Sciatic nerve (tissue), 2 donors: ENCODE results near the gene SMG1. TPM values are rescaled to one million over a fixed set of nuclear protein-coding genes. Genes with fewer than 3 reads are reported as not detected.

ENCODE experiments used
- ATAC-seq: fragments of 200-7000 bp; cut with Tn5 transposase; one replicate; pipeline ENCODE4 v1.9.1; 2020; ENCODE audit warnings: mild to moderate bottlenecking, moderate library complexity
- DNase-seq: peaks from one replicate; pipeline ENCODE4 v3.0.0-alpha.2; 2020; ENCODE audit warnings: low spot score
- intact Hi-C: fragments of 100-400 bp; cut with DNase I; formaldehyde crosslinking; loops from one replicate; pipeline ENCODE4 v1.14.2; 2022
- total RNA-seq: library from RNA; stranded (reverse); fragmentation: NEBNext Ultra II Directional; extraction: Animal tissue kit (Norgen Biotek cat#: 25700); gene quantifications from one replicate; pipeline ENCODE4 v1.2.1, GENCODE V29; 2021
- donor health status: DM: no; HTN: no; CAD: no.
- donor health status: DM: no; HTN: no; CAD: no.

Gene SMG1
- total RNA-seq, 1 donor from 2014 or later: 124 TPM

DNA sequence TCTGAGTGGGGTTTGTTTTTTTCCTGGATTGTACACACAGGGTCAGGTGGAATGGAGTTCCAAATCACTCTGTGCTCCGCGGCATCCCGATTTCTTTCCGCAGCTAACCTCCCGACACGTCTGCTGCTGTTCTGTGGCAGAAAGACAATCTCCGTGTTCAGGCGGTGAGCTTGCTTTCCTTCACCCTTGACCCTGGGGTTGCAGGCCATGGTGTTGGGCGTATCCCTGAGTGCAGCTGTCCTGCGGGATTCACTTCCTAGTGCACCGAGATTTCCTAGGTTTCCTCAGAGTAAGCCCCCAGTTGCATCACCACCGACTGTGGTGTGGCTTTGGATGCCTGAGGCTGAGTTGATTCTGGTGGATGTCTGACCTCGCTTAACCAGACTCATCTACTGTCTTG is 117.0 kb downstream of the SMG1 start:
- DNase-seq: no peak
- intact Hi-C loops: no loop called here

DNA sequence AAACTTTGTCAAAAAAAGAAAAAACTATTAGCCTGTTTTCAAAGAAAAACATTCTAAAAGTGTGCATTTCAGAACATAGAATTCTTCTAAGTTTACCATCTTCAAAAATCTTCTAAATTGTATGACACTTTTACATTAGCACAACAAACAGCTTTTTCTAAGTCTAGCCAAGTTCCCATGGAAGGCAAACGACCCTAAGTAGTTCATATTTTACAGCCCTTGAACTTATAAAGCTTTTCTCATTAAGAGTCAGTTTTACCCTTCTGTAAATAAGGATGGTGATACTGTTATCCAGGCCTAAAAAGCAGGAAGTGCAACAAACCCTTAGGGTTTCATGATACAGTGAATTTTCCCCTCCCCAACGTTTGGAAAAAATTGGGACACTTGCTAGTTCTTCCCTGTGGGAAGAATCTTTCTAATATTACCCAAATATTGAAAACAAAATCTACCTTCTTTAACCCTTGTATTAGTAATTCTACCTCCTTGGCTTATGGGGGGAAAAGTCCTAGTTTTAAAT is 120.9 kb downstream of the SMG1 start:
- intact Hi-C loops: no loop called here
- ATAC-seq (no peak), DNase-seq (no peak)

More for the DNA sequence above, 117.0 kb downstream of the SMG1 start:
- ATAC-seq: no peak

DNA sequence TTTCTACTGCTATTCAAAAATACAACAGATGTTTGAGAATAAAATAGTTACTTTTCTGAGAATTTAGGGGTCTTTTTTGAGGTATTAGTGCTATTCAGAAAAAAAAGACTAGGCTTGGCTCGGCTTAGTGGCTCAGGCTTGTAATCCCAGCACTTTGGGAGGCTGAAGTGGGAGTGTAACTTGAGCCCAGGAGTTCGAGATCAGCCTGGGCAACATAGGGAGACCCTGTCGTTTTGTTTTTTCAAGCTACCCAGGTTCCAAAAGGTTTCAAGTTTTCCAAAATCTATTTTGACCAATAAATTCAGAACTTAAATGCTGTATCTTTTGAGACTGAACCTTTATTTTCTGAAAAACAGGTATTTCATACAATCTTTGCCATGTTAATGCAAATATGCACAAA is 121.7 kb downstream of the SMG1 start:
- intact Hi-C loops: no loop called here
- no peak for ATAC-seq
- no peak for DNase-seq

DNA sequence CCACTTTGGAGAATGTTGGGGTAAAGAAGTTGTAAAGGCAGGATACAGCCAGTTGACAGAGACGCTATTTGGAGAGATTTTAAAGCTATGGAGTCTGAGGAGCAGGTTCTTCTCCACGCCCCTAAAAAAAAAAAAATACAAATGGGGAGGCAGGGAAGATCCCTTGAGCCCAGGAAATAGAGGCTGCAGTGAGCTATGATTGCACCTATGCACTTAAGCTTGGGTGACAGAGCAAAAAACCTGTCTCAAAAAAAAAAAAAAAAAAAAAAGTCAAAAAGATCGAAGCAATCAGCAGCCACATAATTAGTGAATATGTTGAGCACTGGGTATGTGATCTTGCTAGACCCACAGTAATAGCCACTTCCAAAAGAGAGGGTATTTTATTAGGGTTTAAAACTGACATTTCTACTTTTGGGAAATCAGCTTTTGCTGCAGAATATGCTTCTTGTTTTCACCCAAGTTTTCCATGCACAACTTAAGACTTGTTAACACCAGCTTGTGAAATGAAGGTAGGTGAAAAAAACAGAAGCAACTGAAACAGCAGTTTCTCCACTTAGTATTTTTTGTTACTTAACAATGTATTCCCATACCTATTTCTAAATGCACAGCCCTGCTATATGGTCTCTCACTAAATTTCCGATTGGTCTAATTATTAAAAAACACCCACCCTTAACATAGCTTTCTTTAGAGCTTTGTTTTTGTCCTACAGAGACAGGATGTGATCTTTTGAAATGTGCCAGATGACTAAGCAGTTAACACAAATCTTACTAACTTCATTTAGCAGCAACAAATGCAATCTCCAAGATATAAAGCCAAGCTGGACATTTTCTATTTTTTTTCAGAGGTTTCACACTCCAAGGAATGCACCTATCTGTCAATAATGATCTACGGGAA is 122.4 kb downstream of the SMG1 start:
- no peak for ATAC-seq
- no peak for DNase-seq
- intact Hi-C loops: no loop called here

DNA sequence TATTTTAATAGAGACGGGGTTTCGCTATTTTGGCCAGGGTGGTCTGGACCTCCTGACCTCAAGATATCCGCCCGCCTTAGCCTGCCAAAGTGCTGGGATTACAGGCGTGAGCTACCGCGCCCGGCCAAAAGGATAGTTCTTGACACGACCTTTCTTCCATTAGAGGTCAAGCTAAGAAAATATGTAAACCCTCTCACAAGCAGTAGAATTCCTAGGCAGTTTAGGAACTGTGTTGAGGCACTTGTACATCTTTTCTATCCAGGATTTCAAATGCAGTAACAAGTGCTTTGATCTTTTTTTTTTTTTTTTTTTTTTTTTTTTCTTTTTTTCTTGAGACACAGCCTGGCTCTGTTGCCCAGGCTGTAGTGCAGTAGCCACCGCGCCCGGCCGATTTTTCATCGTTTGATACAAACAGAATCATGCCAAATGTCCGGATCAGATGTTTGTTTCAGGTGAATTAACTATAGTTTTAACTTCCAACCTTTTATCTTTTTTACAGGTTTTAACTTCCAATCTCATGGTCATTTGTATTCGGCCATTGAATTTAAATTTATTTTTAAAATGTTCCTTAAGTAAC is 123.4 kb downstream of the SMG1 start:
- ATAC-seq (no peak), DNase-seq (no peak)
- intact Hi-C loops: no loop called here

DNA sequence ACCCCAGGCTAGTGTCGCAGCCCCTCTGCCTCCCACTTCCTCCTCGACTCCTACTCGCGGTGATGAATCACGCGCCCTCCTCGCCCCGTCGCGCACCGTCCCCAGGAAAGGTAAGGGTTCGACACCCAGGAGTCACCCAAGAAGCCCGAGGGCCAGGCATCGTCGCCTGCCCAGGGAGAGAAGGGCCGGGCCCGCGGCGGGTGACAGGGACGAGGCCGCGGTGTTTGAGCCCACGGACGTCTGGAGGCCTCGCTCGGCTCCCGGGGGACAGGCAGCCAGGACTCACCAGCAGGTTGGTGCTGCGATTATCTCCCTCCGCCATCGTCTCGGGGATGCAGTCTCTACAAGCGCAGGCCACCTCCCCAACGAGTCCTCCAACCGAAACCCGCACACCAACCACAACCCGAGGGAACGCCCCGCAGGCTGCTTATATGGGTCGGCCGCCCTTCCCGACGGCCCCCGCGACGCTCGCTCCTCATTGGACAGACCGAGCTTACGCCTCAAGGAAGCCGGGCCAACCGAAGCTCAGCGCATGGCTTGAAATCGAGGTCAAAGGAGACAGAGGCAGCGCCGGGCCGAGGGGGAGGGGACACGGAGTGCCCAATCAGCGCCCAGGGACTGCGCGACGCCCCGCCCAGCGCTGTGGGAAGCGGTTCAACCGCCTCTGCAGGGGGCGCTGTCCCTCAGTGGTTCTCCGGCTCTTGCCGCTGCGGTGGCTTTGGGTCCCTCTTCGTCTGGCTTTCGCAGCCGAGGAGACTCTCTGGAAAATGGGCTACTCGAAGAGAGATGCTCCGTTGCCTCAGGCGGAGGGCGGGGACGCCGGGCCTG is 124.8 kb downstream of the SMG1 start, which contains the start of gene ARL6IP1:
Gene ARL6IP1, minus strand, starts transcription at position 405 of the 828 bp plus-strand sequence. Its CDS starts 83 bp downstream, at position 322.
- intact Hi-C loops: no loop called here
- DNase-seq (peak; percentile 99), ATAC-seq (peak; percentile 100)

DNA sequence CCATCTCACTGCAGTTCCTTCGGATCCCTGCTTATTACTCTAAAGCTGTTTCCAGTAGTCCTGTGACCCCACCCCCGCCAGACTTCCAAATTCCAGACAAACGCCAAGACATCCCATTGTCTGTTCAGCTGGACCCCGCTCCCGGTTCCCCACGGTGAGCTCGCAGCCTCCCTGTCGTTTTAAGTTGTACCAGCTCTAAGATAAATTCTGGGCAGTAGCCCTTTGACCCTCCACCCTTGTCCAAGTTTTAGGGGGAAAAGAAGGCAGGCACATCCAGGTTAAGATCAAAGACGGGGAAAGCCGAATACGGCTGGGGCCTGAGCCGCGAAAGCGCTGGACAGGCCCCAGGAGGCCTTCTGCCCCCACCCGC is 125.4 kb downstream of the SMG1 start:
- DNase-seq (no peak), ATAC-seq (no peak)
- intact Hi-C loops: no loop called here

DNA sequence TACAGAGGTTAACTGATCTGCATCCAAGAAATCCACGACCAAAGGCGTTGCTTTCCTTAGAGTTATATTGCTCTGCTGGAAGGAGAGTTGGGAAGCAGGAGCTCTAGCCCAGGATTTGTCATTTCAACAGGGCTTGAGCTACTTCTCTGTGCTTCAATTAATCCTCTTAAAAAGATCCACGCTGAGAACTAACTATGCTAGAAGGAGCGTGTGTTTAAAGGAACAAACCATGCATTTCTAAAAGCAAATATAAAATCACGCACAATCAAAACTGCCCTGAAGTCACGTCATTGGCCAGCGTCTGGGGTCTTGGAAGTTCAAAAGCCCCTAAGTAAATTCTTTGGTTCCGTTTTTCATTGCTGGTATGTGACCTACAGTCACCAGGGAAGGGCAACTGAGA is 125.9 kb downstream of the SMG1 start:
- DNase-seq (no peak), ATAC-seq (no peak)
- intact Hi-C loops: no loop called here

DNA sequence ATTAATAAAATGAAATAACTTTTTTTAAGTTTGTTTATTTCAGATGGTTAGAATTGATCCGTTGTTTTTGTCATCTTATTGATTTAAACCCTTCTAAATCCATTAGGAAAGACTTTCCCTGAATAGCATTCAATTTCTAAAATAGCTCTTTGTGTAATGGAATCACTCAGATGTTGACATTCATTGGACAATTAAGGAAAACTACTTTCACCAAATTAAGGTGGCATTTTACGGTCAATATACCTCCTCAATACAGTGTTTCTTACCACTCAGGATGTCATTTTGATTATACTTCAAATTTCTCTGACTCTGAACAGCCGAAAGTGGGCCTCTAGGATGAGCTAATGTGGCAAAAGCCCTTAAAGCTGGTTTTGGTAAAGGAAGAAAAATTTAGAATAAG is 126.7 kb downstream of the SMG1 start:
- no peak for ATAC-seq
- intact Hi-C loops: no loop called here
- no peak for DNase-seq

DNA sequence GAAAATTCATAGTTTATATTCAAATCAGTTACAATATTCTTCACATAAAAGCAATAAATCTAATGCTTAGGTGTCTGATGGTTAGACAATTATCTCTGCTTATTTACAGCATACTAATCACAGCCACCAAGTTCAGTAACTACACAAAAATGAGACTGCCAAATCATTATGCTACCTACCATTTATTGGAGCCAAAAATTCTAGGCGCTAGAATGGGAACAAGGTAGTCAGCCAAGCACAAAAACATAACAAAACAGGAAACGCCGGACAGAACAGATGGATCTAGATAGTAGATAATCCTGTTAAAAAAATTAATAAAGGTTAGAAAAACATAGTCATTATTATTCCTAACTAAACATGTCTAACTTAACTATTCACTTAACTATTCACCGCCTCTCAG is 128.5 kb downstream of the SMG1 start:
- no peak for DNase-seq
- ATAC-seq: no peak
- intact Hi-C loops: no loop called here

DNA sequence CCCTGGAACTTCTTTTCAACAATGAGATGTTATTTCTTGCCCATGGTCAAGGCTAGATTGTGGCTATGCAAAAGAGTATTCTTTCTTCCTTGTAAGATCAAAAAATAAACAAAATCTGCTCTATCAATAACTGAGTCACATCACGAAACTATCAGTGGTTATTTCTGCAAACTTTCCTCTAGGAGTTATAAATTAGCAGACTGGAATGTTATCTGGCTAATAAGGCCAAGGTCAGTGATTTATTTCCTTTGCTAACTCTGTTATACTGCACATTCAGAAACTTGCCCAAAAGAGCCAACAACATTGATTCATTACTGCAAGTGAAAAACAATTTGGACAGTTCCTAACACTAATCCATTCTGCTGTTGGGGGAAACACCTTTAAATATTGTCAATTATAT is 129.8 kb downstream of the SMG1 start:
- ATAC-seq (no peak), DNase-seq (no peak)
- intact Hi-C loops: no loop called here

DNA sequence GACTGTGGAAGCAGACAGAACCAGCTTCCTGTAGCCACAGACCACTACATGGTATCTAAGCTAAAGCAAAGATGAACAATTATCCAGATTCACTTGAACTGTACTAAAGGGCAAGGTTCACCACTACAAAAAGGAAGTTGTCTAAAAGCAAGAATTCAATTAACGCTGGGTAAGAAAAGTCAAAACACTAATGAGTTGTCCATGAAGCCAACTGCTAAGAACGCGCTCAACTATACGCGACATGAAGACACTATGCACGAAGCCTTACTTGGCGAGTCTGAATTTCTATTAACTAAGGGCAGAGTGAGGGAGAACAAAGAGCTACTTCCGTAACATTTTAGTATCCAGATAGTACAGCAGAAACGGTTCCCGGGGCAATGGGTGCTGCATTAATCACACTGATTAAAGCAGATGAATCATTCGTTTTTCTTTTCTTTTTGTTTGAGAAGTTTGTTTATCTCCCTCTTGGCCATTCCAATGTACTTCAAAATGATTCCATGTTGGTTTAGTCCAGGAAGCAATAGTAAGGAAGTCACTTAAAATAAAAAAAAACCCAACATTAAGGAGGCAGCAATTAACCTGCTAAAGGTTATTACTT is 133.3 kb downstream of the SMG1 start:
- intact Hi-C loops: no loop called here
- DNase-seq (no peak), ATAC-seq (no peak)

DNA sequence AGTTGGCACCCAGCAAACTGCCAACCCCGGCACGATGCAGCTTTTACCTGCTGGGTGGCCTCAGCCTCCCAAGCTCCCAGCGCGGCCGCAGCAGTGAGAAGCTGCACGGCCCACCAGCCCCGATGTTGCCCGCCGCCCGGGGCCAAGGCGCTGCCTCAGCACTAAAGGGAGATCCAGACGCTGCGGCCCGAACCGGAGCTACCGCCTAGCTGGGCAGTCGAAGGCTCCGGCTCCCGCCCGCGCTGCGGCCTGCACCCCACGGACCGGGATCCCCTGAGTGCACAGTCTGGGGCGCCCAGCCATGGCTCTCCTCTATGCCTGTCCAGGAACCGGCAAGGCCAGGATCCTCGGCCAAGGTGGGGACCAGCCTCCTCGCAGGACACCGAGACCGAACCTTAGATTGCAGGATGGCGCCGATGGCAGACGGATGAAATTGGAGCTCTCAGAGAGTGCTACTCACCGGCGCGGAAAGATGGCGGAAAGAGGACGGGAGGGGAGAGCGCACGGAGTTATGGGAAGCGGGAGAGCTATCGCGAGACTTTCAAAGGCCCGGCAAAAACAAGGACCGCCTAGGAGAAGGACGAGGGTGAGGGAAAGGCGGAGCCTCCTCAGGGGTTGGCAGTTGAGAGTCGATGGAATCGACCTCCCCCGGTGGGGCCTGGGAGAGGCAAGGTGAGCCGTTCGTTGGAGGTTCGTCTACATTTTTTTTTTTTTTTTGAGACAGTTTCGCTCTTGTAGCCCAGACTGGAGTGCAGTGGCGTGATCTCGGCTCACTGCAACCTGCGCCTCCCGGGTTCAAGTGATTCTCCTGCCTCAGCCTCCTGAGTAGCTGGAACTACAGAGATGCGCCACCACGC is 136.1 kb downstream of the SMG1 start, which contains the start of gene RPS15A:
Gene RPS15A, minus strand, starts transcription at position 485 of the 857 bp plus-strand sequence. CDS start 1,221 bp downstream, outside the sequence.
- ATAC-seq (peak; percentile 100), DNase-seq (peak; percentile 95)
- intact Hi-C loops: no loop called here

DNA sequence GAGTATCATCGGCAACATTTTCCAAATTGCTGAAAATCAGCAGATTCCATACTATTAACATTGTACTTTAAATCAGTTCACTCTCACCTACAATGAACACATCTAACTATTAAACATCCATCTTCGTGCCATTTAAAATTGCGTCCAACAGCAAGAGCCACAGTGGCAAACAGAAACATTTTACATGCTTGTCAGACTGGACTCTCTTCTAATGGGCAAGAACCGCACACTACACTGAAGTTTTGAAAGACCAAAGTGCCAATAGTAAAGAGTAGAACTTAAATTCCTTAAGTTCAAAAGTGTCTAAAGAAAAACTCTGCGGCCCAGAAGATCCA is 136.7 kb downstream of the SMG1 start:
- DNase-seq (no peak), ATAC-seq (no peak)
- intact Hi-C loops: no loop called here

DNA sequence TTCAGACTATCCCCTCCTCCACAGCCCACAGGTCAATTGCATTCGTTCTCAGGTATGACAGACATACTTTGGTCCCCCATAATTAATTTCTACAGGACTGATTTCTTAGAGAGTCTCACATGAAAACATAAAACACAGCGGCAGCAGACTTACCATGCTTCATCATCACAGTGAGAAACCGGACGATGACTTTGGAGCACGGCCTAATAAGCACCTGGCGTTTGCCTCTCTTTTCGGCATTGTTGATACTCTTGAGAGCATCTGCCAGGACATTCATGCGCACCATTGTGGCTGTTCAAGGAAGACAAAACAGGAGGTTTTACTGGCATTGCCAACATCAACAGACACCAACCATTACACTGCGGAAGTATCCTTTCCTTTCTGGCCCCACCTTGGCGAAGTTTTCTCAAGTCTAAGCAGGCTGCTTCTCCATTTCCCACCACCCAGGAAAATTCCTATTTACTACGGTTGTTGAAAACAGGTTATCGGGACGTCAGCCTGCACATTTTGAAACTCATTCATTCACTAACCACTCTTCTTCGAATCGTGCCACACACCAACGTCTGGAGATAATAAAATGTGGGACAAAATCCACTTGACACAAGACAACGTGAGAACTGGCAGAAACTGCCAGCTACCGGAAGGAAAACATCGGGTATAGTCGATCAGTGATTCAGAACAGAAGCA is 137.2 kb downstream of the SMG1 start:
- intact Hi-C loops: no loop called here
- DNase-seq (no peak), ATAC-seq (no peak)

DNA sequence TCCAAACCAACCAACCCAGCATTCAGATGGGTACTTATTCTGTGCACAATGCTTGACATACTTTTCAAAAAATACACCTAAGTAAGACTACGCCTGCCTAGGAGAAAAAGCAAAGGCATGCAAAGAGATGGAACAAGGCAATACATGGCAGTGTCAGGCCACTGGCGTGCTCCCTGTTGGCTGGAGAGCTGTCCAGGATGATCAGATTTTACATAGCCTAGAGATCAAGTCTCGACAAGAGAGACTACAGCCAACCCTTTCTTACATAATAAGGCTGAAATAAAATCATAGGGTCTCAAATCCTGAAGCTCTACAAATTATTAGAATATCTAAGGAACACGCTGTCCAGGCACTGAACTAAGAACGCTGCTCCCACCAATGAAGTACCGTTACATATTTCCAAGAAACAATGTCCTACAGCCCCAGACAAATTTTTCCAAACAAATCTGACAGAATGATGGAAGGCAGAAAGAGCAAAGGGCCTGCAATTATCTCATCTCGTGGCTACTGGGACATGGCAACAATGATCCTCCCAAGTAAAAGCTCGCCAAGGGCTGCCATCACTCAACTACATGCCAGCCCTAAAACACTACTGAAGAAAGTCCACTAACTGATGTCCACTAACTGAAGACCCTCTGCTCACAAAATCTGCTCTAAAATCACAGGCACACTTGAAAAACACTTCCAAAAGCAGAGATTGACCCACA is 141.1 kb downstream of the SMG1 start:
- ATAC-seq: no peak
- DNase-seq: no peak
- intact Hi-C loops: no loop called here
